Left lobe of liver (tissue), 2 donors: ENCODE measurements around the gene LYPD6. TPM values are rescaled to one million over a fixed set of nuclear protein-coding genes. Genes with fewer than 3 reads are reported as not detected.

ENCODE experiments used
- ATAC-seq: fragments of 200-7000 bp; cut with Tn5 transposase; one replicate; pipeline ENCODE4 v1.9.1; 2020; ENCODE audit warnings: mild to moderate bottlenecking, moderate library complexity
- DNase-seq: peaks from one replicate; pipeline ENCODE4 v3.0.0-alpha.2; 2020; ENCODE audit warnings: low spot score
- total RNA-seq: library from RNA; stranded (reverse); gene quantifications from one replicate; pipeline ENCODE4 v1.2.1, GENCODE V29; 2021
- donor health status: DM: no; HTN: no; CAD: no; lungs with moderate emphysema.
- donor health status: DM: no; HTN: yes; CAD: no.

The LYPD6 gene
- total RNA-seq, 1 donor from 2014 or later: 0.25 TPM

- no peak for ATAC-seq
- no peak for DNase-seq
These were observed 15.9 kb downstream of the LYPD6 start for GRCh38 chr2:149346272-149346671.

GRCh38 chr2:149348291-149348690, 17.9 kb downstream of the LYPD6 start:
- no peak for ATAC-seq
- DNase-seq: no peak

DNA sequence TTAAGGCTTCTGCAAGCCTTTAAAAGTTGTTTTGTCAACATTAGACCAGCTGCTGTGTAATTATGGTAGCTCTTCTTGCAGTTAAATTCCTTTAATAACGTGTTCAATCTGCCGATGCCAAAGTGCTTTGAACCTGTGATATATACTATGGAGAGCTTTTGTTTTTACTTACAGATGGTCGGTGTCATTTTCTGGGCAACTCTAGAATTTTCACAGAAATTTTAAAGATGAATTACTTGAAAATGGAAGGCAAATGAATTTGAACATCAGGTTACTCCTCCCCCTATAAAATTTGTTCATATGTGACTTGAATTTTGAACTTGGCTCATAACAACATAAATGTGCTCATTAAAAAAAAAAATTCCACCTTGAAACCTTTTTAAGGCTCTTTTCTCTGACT, 23.0 kb downstream of the LYPD6 start:
- DNase-seq: no peak
- no peak for ATAC-seq

DNA sequence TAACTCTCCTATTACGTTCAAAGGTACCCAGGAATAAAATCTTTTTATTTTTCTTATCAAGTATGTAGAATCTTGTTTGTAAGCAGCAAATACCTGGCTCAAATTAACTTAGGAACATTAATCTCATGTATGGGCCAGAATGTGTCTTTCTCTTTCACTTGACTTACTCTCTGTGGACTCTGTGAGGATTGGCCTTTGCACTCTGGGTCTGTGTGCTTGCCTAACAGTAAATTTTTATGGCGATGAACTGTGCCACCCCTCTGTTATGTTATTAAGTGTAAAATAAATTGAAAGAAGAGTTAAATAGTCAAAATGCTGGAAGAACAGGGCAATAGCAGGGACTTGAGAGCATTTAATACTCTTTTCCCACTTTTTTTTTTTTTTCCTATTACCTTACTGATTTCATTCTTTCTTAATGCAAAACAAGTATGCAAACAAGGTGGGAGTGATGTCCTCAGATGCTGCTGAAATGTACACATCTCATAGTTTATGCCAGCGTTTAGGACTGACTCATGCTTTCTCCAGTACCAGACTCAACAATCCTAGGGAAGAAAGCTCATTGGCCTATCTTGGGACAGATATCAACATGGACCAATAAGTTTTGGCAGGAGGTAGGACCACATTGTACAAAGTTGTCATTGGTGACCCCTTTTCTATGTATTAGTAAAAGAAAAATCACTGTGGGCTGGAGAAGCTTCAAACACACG, 25.5 kb downstream of the LYPD6 start:
- DNase-seq (no peak), ATAC-seq (peak; percentile 89)

DNA sequence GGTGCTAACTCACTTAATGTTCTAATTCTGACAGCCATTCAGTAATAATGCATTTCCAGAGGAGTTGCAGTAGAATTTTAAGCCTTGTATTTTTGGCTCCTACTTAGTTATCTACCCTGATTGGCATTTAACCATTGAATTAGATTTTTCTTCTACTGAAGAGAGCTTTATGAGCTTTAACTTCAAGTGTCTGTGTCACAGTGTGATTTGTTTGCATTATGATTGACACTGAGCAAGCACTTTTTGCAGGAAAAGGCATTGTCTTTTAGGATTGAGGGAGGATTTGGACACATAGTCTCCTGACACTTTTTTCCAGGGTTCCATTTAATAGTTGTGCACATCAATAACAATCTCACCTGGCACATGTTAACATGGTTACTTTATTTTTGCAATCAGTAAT, 26.7 kb downstream of the LYPD6 start:
- DNase-seq (no peak), ATAC-seq (no peak)

DNA sequence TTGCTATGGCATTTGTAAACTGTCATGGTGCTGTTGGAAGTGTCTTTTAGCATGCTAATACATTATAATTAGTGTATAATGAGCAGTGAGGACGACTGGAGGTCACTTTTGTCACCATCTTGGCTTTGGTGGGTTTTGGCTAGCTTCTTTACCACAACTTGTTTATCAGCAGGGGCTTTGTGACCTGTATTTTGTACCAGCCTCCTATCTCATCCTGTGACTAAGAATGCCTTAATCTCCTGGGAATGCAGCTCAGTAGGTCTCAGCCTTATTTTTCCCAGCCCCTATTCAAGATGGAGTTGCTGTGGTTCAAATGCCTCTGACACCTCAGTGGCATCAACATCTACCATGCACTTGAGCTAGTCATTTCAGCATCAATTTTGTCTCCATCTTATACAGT, 29.7 kb downstream of the LYPD6 start:
- ATAC-seq (no peak), DNase-seq (no peak)

DNA sequence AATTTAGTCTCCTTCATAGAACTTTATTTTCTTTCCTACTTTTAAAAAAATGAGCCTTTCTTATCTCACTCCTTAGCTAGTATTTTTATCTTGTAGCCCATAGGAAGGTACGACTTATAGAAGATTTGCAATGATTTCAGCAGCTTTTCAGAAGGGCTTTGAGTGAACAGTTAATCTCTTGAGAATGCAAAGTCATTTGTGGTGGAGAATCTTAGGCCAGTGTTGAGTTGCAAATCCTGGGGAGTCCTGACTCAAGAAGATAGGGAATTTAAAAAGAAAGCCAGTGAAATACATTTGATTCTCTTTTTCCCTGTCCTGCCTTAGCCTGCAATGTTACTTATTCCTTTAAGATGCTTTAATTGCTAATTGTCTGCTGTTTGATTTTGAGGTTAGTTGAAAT, 33.6 kb downstream of the LYPD6 start:
- DNase-seq (no peak), ATAC-seq (no peak)

DNA sequence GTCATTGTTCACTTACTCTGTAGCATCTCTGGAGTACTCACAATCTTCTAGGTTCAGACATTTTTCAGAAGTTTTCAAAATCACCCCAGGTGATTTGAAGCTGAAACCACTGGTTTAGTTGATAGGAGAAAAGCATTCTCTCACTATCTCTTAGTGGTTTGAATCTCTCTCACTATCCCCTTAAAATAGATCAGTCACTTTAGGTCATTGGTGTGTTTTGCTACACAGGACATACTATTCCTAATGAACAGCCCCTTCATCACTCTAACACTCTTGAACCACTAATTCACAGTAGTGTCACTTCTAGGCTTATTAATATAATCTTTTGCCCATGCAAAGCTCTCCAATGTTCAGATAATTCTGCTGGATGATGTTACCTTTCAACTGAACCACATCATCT, 34.5 kb downstream of the LYPD6 start:
- ATAC-seq (no peak), DNase-seq (no peak)

DNA sequence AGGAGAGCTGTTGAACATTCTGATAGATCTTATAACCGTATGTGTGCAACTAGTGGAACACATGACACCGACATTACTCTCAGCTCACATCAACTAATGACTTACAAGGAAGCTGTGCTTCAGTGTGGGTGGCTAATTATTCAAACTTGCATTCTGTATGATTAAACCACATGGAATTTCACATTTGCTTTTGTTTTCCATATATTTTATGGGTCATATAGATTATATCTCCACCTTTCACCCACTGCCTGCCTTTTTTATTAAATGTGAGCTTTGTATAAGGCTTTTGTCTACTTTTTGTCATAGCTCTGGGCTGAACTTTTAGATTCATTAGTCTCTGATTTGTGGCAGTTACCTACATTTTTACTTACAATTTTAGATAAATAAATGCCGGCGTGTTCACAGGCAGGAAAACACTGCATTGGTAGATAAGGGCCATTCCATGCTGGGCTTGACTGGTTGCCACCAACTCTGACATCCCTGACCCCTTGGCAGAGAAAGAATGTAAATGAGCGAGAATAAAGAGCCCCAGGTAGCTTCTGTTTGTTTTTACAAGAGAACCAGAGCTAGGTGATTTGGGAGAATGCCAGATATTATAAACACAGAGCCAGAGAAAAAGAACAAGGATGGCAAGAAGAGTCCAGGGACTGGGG, 35.7 kb downstream of the LYPD6 start:
- DNase-seq: peak; percentile 79
- peak; percentile 98 for ATAC-seq

- ATAC-seq: no peak
- no peak for DNase-seq
These were observed 39.8 kb downstream of the LYPD6 start for GRCh38 chr2:149370061-149370775.

DNA sequence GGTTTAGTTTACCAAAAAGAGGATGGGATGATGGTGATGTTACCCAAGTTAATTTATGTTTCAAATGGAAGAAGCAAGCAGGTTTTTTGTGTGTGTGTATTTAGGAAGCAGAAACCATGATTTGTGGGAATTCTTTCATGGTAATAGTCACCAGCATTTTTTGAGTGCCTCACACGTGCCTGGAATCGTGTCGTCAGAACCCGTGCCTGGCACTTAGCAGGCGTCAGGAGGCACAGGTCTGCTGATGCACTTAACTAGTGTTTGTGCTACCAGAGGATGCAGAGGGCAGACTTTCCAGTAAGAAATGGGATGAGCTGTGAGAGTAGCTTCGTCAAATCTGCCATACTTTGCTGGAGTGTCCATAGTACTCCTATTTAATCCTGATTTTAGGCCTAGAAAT, 41.1 kb downstream of the LYPD6 start:
- no peak for DNase-seq
- ATAC-seq: no peak

GRCh38 chr2:149375801-149376361, 45.5 kb downstream of the LYPD6 start:
- ATAC-seq: no peak
- no peak for DNase-seq

DNA sequence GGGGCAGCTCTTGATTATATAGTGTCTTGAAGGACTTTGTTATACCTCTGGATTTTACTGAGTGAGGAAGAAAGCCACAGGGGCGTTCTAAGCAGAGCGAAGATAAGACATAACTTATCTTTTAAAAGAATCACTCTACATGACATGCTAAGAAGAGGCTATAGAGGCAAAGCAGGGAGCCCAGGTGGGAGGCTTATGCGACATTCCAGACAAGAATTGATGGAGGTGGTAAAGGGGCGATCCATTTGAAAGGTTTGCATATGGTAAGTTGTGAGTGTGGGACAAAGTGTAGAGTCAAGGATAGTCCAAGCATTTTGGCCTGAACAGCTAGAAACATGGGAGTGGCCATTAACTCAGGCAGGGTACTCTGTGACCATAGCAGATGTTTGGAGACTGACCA, 49.8 kb downstream of the LYPD6 start:
- DNase-seq (no peak), ATAC-seq (no peak)

DNA sequence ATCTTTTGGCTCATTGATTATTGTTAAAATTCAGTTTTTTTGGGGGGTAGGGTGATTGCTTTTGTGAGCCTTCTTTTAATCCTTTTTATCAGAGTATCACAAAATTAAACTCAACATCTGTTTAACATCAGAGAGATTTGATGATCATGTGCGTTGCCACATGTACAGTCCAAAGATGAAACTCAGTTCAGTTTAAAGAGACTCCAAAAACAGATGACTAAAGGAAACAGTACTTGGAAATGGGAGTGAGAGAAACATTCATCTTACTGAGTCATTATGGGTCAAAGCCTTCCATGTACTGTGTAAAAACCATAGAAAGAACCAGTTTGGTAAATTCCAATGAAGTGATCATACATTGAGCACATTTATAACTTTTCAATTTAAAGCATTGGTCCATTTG, 53.0 kb downstream of the LYPD6 start:
- no peak for ATAC-seq

GRCh38 chr2:149385350-149385749, 55.0 kb downstream of the LYPD6 start:
- DNase-seq (no peak), ATAC-seq (no peak)

More for the DNA sequence above, 53.0 kb downstream of the LYPD6 start:
- no peak for DNase-seq

DNA sequence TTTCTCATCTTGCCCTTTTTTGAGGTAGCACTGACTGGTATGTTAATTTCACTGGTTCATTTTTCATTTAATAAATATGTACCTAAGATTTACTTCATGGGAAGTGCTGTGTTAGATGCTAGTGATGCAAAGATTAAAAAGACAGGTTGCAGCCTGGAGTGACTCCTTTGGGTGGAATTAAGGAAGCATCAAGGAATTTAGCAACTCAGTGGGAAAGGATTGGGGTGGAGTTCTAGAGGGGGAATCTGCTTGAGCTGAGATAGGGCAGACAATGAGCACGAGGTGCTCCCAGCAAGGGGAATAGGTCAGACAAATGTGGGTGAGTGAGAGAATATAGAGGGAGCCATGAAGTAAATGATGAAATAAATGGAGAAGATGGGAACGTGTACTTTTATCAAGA, 57.0 kb downstream of the LYPD6 start:
- ATAC-seq (no peak), DNase-seq (no peak)

GRCh38 chr2:149388120-149388816, 57.9 kb downstream of the LYPD6 start:
- ATAC-seq: no peak
- DNase-seq: no peak

DNA sequence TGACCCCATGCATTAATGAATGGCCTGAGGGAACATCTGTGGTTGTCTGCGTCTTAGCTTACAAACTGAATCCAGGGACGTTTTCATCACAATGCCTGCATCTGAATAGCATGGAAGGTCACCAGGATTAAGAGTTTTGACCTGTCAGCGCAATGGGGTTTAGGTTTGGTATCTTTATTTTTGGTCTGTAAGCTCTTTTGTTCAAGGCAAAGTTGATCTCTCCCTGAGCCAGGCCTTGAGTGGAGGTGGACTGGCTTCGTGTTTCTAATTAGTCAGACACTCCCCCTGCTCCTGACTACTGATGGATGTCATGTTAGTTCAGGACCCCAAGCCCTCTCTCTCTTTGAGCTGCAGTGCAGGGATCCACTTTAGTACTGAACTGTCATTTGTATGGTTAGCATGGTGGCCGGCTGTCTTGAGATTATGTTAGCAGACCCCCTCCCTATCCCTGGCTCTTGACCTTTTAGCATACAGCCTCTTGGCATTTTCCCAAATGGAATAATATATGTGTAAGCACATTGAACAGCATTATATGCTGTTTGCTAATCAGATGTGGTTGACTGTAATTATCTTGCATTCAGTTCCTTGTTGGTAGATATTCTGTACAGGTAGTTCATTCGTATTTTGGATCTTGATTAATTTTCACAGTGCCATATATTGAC, 59.2 kb downstream of the LYPD6 start:
- DNase-seq (no peak), ATAC-seq (no peak)

DNA sequence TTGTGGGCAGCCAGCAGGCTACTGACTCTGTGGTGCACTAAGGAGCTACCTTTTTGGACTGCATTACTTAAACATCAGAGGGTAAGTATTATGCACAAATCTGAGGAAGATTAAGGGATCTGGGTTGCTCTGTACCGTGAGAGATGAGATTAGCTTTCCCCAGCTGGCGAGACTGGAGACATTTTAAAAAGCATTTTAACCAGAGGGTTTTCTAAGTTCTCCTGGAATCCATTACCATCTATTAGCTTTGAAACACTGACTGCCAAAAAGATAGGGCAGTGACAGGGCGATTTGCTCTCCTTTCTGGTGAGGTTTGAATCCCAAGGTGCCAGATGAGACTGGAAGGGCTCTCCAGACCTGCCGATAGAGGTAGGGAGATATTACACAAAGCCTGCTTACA, 63.2 kb downstream of the LYPD6 start:
- no peak for ATAC-seq

DNA sequence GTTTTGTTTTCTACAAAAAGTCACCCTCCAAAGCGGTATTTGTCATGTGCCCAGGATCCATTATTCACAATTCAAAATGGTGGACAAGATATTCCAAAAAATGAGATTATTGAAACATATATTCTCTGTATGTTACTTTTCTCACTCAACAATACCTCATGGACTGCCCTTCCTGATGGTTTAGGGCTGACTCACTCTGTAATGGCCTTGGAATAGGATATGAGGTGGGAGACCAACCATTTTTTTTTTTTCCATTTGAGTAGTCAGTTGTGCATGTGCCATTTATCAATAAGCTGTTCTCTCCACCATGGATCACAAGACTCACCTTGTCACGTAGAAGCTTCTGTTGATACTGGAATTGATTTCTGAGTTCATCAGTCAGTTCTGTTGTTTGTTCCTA, 64.5 kb downstream of the LYPD6 start:
- DNase-seq (no peak), ATAC-seq (no peak)

More for the DNA sequence above, 63.2 kb downstream of the LYPD6 start:
- no peak for DNase-seq
